ENCODE data around the gene RNFT2. TPM values are rescaled to one million over a fixed set of nuclear protein-coding genes. Genes with fewer than 3 reads are reported as not detected.

RNFT2 gene
- total RNA-seq, 1 experiment from 2014 or later: 27.7 TPM

- H3K9me3 Mint-ChIP-seq: peaks cover 9% of the 10 kb centered on the region
- ATAC-seq (no peak), DNase-seq (ENCODE audit: low spot score) (no peak)
- CTCF ChIA-PET: no interaction called here
- no peaks in the 10 kb centered on the region for H3K27me3 Mint-ChIP-seq (ENCODE audit: low read depth)
- TF ChIP-seq ZSCAN18 (CRISPR knock-in tag; IDR thresholded peaks at IDR 0.05) (no peak), ZNF121 (CRISPR knock-in tag; IDR thresholded peaks at IDR 0.05) (no peak), ZNF532 (CRISPR knock-in tag; IDR thresholded peaks at IDR 0.05; ENCODE audit: borderline replicate concordance) (no peak), MLX (CRISPR knock-in tag; IDR thresholded peaks at IDR 0.05) (no peak), NR1H2 (CRISPR knock-in tag; IDR thresholded peaks at IDR 0.05) (no peak), TEAD1 (CRISPR knock-in tag; IDR thresholded peaks at IDR 0.05) (no peak), RELA (CRISPR knock-in tag; IDR thresholded peaks at IDR 0.05; ENCODE audit: borderline replicate concordance) (no peak), RORB (CRISPR knock-in tag; IDR thresholded peaks at IDR 0.05) (no peak), CBFB (CRISPR knock-in tag; IDR thresholded peaks at IDR 0.05; ENCODE audit: low read depth) (no peak), E2F4 (CRISPR knock-in tag; IDR thresholded peaks at IDR 0.05; ENCODE audit: borderline replicate concordance, low read depth) (no peak)
- H3K36me3 Mint-ChIP-seq: peaks cover 21% of the 10 kb centered on the region
- POLR2A ChIA-PET: no interaction called here
- no peaks in the 10 kb centered on the region for H3K4me1 Mint-ChIP-seq
- 0 out of 2 replicates have a peak overlapping the region, but pooled peaks have one; percentile 18 for H3K27ac Mint-ChIP-seq
- H3K4me3 Mint-ChIP-seq: no peak overlapping the region
These were observed 65.1 kb downstream of the RNFT2 start for GRCh38 chr12:116803013-116803736.

- Mint-ChIP-seq H3K27ac (no peak overlapping the region), H3K27me3 (ENCODE audit: low read depth) (no peaks in the 10 kb centered on the region), H3K4me3 (no peak overlapping the region), H3K36me3 (peaks cover 15% of the 10 kb centered on the region), H3K9me3 (peaks cover 9% of the 10 kb centered on the region), H3K4me1 (no peaks in the 10 kb centered on the region)
- DNase-seq (ENCODE audit: low spot score): no peak
- ChIA-PET POLR2A (no interaction called here), CTCF (no interaction called here)
- TF ChIP-seq MXD4 (CRISPR knock-in tag; IDR thresholded peaks at IDR 0.05; ENCODE audit: borderline replicate concordance) (no peak), ZNF512 (CRISPR knock-in tag; IDR thresholded peaks at IDR 0.05; ENCODE audit: borderline replicate concordance) (no peak), TEAD4 (CRISPR knock-in tag; IDR thresholded peaks at IDR 0.05) (no peak), GABPB1 (CRISPR knock-in tag; IDR thresholded peaks at IDR 0.05) (no peak), AFF4 (CRISPR knock-in tag; IDR thresholded peaks at IDR 0.05; ENCODE audit: borderline replicate concordance) (no peak), NFE2L1 (CRISPR knock-in tag; IDR thresholded peaks at IDR 0.05) (no peak), NFYB (CRISPR knock-in tag; conservative IDR thresholded peaks at IDR 0.05; ENCODE audit: low read depth) (no peak)
- no peak for ATAC-seq
These were observed 65.9 kb downstream of the RNFT2 start for GRCh38 chr12:116804051-116804450.
